ENCODE data around the gene SEPSECS.

Gene SEPSECS

GRCh38 chr4:25159837-25160713 is at the start of gene SEPSECS:
Gene SEPSECS (minus strand): TSS chr4:25160449. CDS start chr4:25160369, 80 bp downstream.
- peak within 1 kb of the TSS; percentile 64 for H3K4me3 ChIP-seq (ENCODE audit: low read depth, low read length)
- DNase-seq (ENCODE audit: low read depth) = peak; percentile 85

GRCh38 chr4:25209702-25210101 is 49.5 kb upstream of the SEPSECS start:
- no peak overlapping the region for H3K4me3 ChIP-seq (ENCODE audit: low read depth, low read length)
- DNase-seq (ENCODE audit: low read depth) = no peak

- no peak for DNase-seq (ENCODE audit: low read depth)
- H3K4me3 ChIP-seq (ENCODE audit: low read depth, low read length) = no peak overlapping the region
Measured at GRCh38 chr4:25207997-25208396, 47.7 kb upstream of the SEPSECS start.

GRCh38 chr4:25198713-25199112 is 38.5 kb upstream of the SEPSECS start:
- H3K4me3 ChIP-seq (ENCODE audit: low read depth, low read length) = no peak overlapping the region
- DNase-seq (ENCODE audit: low read depth) = no peak

GRCh38 chr4:25190407-25190806 is 30.2 kb upstream of the SEPSECS start:
- DNase-seq (ENCODE audit: low read depth) = no peak
- H3K4me3 ChIP-seq (ENCODE audit: low read depth, low read length) = no peak overlapping the region

GRCh38 chr4:25184056-25184455 is 23.8 kb upstream of the SEPSECS start:
- no peak for DNase-seq (ENCODE audit: low read depth)
- H3K4me3 ChIP-seq (ENCODE audit: low read depth, low read length) = no peak overlapping the region

- DNase-seq (ENCODE audit: low read depth) = no peak
- no peak overlapping the region for H3K4me3 ChIP-seq (ENCODE audit: low read depth, low read length)
Measured at GRCh38 chr4:25182937-25183336, 22.7 kb upstream of the SEPSECS start.

- DNase-seq (ENCODE audit: low read depth) = no peak
- H3K4me3 ChIP-seq (ENCODE audit: low read depth, low read length) = no peak overlapping the region
Measured at GRCh38 chr4:25180524-25181131, 20.4 kb upstream of the SEPSECS start.

GRCh38 chr4:25178838-25179261 is 18.6 kb upstream of the SEPSECS start:
- H3K4me3 ChIP-seq (ENCODE audit: low read depth, low read length) = no peak overlapping the region
- DNase-seq (ENCODE audit: low read depth) = no peak

GRCh38 chr4:25177147-25177546 is 16.9 kb upstream of the SEPSECS start:
- no peak overlapping the region for H3K4me3 ChIP-seq (ENCODE audit: low read depth, low read length)
- DNase-seq (ENCODE audit: low read depth) = no peak

GRCh38 chr4:25174674-25175073 is 14.4 kb upstream of the SEPSECS start:
- no peak for DNase-seq (ENCODE audit: low read depth)
- no peak overlapping the region for H3K4me3 ChIP-seq (ENCODE audit: low read depth, low read length)

- no peak overlapping the region for H3K4me3 ChIP-seq (ENCODE audit: low read depth, low read length)
- DNase-seq (ENCODE audit: low read depth) = peak; percentile 98
Measured at GRCh38 chr4:25172961-25173915, 13.0 kb upstream of the SEPSECS start.

GRCh38 chr4:25171201-25171865 is 11.1 kb upstream of the SEPSECS start:
- DNase-seq (ENCODE audit: low read depth) = no peak
- H3K4me3 ChIP-seq (ENCODE audit: low read depth, low read length) = no peak overlapping the region

- H3K4me3 ChIP-seq (ENCODE audit: low read depth, low read length) = no peak overlapping the region
- no peak for DNase-seq (ENCODE audit: low read depth)
Measured at GRCh38 chr4:25169446-25169845, 9.2 kb upstream of the SEPSECS start.

GRCh38 chr4:25165916-25166315 is 5.7 kb upstream of the SEPSECS start:
- no peak for DNase-seq (ENCODE audit: low read depth)
- H3K4me3 ChIP-seq (ENCODE audit: low read depth, low read length) = no peak overlapping the region

GRCh38 chr4:25163196-25163595 is 2.9 kb upstream of the SEPSECS start:
- H3K4me3 ChIP-seq (ENCODE audit: low read depth, low read length) = no peak overlapping the region
- no peak for DNase-seq (ENCODE audit: low read depth)

- DNase-seq (ENCODE audit: low read depth) = no peak
- H3K4me3 ChIP-seq (ENCODE audit: low read depth, low read length) = no peak overlapping the region
Measured at GRCh38 chr4:25162566-25162965, 2.3 kb upstream of the SEPSECS start.

- DNase-seq (ENCODE audit: low read depth) = no peak
- peak overlapping the region; percentile 64 for H3K4me3 ChIP-seq (ENCODE audit: low read depth, low read length)
Measured at GRCh38 chr4:25161593-25161950, 1.3 kb upstream of the SEPSECS start.

All from skeletal muscle cell (primary cell).